Measurements from ENCODE around the gene GYPB.
"Not testable (repeated sequence)": the region's sequence is repeated elsewhere in the genome, so short reads cannot be mapped to it uniquely, and the experiment has no call there.

DNA sequence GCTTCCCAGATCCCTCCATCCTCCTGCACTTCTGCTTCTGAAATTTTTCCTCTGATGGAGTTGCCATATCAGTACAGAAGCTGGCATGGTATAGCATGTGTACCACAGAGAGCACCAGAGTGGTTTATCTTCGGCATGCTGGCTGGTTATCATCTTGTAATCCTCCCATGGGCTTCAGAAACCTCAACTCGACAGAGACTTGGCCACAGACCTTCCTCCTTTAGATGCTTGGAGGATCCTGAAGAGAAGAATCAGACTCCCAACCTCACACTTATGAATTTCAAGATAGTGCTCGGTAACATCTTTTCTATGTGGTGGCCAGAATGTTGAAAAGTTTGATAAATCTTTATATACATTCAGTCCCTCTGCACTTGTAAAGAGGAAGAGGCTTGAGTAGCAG lies 63.9 kb downstream of the GYPB start:
- TF ChIP-seq, protein P1, sequence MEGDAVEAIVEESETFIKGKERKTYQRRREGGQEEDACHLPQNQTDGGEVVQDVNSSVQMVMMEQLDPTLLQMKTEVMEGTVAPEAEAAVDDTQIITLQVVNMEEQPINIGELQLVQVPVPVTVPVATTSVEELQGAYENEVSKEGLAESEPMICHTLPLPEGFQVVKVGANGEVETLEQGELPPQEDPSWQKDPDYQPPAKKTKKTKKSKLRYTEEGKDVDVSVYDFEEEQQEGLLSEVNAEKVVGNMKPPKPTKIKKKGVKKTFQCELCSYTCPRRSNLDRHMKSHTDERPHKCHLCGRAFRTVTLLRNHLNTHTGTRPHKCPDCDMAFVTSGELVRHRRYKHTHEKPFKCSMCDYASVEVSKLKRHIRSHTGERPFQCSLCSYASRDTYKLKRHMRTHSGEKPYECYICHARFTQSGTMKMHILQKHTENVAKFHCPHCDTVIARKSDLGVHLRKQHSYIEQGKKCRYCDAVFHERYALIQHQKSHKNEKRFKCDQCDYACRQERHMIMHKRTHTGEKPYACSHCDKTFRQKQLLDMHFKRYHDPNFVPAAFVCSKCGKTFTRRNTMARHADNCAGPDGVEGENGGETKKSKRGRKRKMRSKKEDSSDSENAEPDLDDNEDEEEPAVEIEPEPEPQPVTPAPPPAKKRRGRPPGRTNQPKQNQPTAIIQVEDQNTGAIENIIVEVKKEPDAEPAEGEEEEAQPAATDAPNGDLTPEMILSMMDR (IDR thresholded peaks at IDR 0.05), result not testable (repeated sequence)
- TF ChIP-seq POLR2A (IDR thresholded peaks at IDR 0.05), result not testable (repeated sequence)

Measured in gastroesophageal sphincter (tissue), 3 donors.